Tibial nerve (tissue), 4 donors: ENCODE results near the gene JAKMIP1. TPM values are rescaled to one million over a fixed set of nuclear protein-coding genes. Genes with fewer than 3 reads are reported as not detected.

Experiments used
- DNase-seq, 2 donors: peaks; one replicate each; pipeline ENCODE4 v3.0.0-alpha.2; 2019; ENCODE audit warnings: low spot score in 2 of 2
- H3K27ac ChIP-seq, 4 donors: fragments of 200-600 bp; sonication (generic) in 3 of 4; one replicate each; pipeline ENCODE4 v1.5.1; 2017 to 2019; ENCODE audit warnings: mild to moderate bottlenecking in 1 of 4
- H3K27me3 ChIP-seq, 2 donors: fragments of 200-600 bp; sonication (generic) in 1 of 2; one replicate each; pipeline versions ENCODE4 v1.5.1 to v1.6.0; 2017 to 2019
- H3K36me3 ChIP-seq, 3 donors: fragments of 200-600 bp; sonication (generic); one replicate each; pipeline ENCODE4 v1.5.1; 2018 to 2019
- H3K4me1 ChIP-seq, 4 donors: fragments of 200-600 bp; sonication (generic) in 3 of 4; one replicate each; pipeline ENCODE4 v1.5.1; 2017 to 2019
- H3K4me3 ChIP-seq, 4 donors: fragments of 200-600 bp; sonication (generic) in 3 of 4; one replicate each; pipeline ENCODE4 v1.5.1; 2017 to 2019; ENCODE audit warnings: mild to moderate bottlenecking in 1 of 4, moderate library complexity in 1 of 4
- H3K9me3 ChIP-seq, 4 donors: fragments of 200-600 bp; sonication (generic) in 3 of 4; one replicate each; pipeline ENCODE4 v1.5.1; 2017 to 2019
- EP300 ChIP-seq, 2 donors: sonication (generic); formaldehyde crosslinking; IDR thresholded peaks; one replicate each; pipeline ENCODE4 v1.6.1; 2017; ENCODE audit warnings: antibody characterized with exemption in 2 of 2, mild to moderate bottlenecking in 1 of 2
- POLR2A ChIP-seq, 2 donors: fragments of 450-650 bp; IDR thresholded peaks; one replicate each; pipeline ENCODE4 v1.6.1; 2017; ENCODE audit warnings: antibody characterized with exemption in 2 of 2, mild to moderate bottlenecking in 2 of 2, moderate library complexity in 2 of 2
- WGBS, 2 donors: methylation state at CpG; one replicate each; pipeline ENCODE4 v1.1.5; 2018; 5-methylcytosine and 5-hydroxymethylcytosine counted together
- total RNA-seq, 4 donors: library from RNA; depleted of rRNA; stranded (reverse); fragments of >200 nt; gene quantifications; one replicate each; pipeline ENCODE4 v1.1.0, GENCODE V29; 2016
- TF ChIP-seq, protein P1 (sequence below), 5 experiments: fragments of 200-600 bp in 3 of 5; fragments of 450-650 bp in 2 of 5; sonication (generic) in 3 of 5; IDR thresholded peaks; one replicate each; pipeline ENCODE4 v1.5.1; 2016 to 2019; ENCODE audit warnings: antibody characterized with exemption in 5 of 5, mild to moderate bottlenecking in 3 of 5, moderate library complexity in 2 of 5

The JAKMIP1 gene
- total RNA-seq, 4 donors from 2014 or later: 0.30 to 2.5 (median 1.2) TPM

- no peaks in the 10 kb centered on the region for H3K27me3 ChIP-seq
- no peak overlapping the region for H3K4me3 ChIP-seq
- H3K4me1 ChIP-seq: no peaks in the 10 kb centered on the region
- no peak for DNase-seq
- WGBS, 2 donors: 85 to 95% methylated on average over 5 of the region's 5 CpGs
- TF ChIP-seq EP300 (IDR thresholded peaks at IDR 0.05) (no peak), POLR2A (IDR thresholded peaks at IDR 0.05) (no peak)
- TF ChIP-seq, protein P1, sequence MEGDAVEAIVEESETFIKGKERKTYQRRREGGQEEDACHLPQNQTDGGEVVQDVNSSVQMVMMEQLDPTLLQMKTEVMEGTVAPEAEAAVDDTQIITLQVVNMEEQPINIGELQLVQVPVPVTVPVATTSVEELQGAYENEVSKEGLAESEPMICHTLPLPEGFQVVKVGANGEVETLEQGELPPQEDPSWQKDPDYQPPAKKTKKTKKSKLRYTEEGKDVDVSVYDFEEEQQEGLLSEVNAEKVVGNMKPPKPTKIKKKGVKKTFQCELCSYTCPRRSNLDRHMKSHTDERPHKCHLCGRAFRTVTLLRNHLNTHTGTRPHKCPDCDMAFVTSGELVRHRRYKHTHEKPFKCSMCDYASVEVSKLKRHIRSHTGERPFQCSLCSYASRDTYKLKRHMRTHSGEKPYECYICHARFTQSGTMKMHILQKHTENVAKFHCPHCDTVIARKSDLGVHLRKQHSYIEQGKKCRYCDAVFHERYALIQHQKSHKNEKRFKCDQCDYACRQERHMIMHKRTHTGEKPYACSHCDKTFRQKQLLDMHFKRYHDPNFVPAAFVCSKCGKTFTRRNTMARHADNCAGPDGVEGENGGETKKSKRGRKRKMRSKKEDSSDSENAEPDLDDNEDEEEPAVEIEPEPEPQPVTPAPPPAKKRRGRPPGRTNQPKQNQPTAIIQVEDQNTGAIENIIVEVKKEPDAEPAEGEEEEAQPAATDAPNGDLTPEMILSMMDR (IDR thresholded peaks at IDR 0.05): no peak
- H3K9me3 ChIP-seq: peaks cover 0 to 14% (median 0%) of the 10 kb centered on the region in 4 donors
- H3K27ac ChIP-seq: no peak overlapping the region
- no peaks in the 10 kb centered on the region for H3K36me3 ChIP-seq
Measured at GRCh38 chr4:6065166-6065565, 135.2 kb downstream of the JAKMIP1 start.

- 80 to 88% methylated on average over 7 of the region's 7 CpGs for WGBS, 2 donors
- DNase-seq: no peak
- Histone ChIP-seq H3K9me3 (peaks cover 0 to 21% (median 0%) of the 10 kb centered on the region in 4 donors), H3K36me3 (no peaks in the 10 kb centered on the region), H3K4me1 (no peaks in the 10 kb centered on the region), H3K27ac (no peak overlapping the region), H3K27me3 (no peaks in the 10 kb centered on the region), H3K4me3 (no peak overlapping the region)
- TF ChIP-seq, protein P1 (IDR thresholded peaks at IDR 0.05): no peak
- no peak for TF ChIP-seq EP300 (IDR thresholded peaks at IDR 0.05)
- no peak for TF ChIP-seq POLR2A (IDR thresholded peaks at IDR 0.05)
Measured at GRCh38 chr4:6064383-6064782, 136.0 kb downstream of the JAKMIP1 start.

DNA sequence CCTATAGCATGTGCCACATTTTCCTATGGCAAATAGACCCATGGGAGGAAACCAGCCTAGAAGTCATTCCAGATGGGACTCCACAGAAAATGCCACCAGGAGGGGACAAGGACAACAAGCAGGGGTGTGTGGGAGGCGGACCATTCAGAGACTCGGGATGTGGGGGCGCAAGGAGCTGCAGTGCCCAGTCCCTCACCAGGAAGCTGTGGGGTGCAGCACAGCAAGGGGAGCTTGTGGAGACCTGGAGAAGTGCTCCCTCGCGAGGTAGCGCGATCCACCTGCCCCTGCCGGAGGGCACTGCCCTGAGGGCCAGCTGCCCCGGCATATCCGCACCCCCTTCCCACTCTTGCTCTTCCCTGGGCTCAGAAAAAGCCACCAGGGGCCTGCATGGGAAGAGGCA, 136.7 kb downstream of the JAKMIP1 start:
- no peak for DNase-seq
- 90 to 96% methylated on average over 10 of the region's 10 CpGs for WGBS, 2 donors
- H3K36me3 ChIP-seq: no peaks in the 10 kb centered on the region
- H3K9me3 ChIP-seq: peaks cover 0 to 28% (median 1%) of the 10 kb centered on the region in 4 donors
- no peak overlapping the region for H3K4me3 ChIP-seq
- TF ChIP-seq POLR2A (IDR thresholded peaks at IDR 0.05) (no peak), EP300 (IDR thresholded peaks at IDR 0.05) (no peak)
- TF ChIP-seq, protein P1 (IDR thresholded peaks at IDR 0.05): no peak
- no peak overlapping the region for H3K27ac ChIP-seq
- H3K27me3 ChIP-seq: no peaks in the 10 kb centered on the region
- no peaks in the 10 kb centered on the region for H3K4me1 ChIP-seq

DNA sequence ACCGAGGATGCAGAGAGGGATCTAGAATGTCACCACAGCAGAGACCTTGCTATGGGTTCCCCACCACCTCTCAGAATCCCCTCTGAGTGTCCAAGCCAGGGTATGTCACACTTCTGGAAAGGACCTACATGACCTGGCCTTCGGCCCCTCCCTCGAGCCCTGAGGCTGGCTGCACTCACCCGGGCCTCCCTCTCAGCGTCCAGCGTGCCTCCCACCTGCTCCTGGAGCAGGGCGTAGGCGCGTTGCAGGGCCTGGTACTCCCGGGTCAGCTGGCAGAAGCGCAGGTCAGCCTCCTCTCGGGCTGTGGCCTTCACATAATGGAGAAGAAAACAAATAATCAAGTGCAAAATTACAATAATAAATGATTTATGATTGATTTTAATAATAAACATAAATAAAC, 138.2 kb downstream of the JAKMIP1 start:
- H3K27ac ChIP-seq: no peak overlapping the region
- DNase-seq: no peak
- H3K4me3 ChIP-seq: no peak overlapping the region
- no peaks in the 10 kb centered on the region for H3K36me3 ChIP-seq
- no peaks in the 10 kb centered on the region for H3K27me3 ChIP-seq
- no peaks in the 10 kb centered on the region for H3K4me1 ChIP-seq
- 84 to 85% methylated on average over 11 to 12 of the region's 12 CpGs for WGBS, 2 donors
- H3K9me3 ChIP-seq: peaks cover 0 to 44% (median 6%) of the 10 kb centered on the region in 4 donors
- TF ChIP-seq, protein P1 (IDR thresholded peaks at IDR 0.05): no peak
- TF ChIP-seq EP300 (IDR thresholded peaks at IDR 0.05): no peak
- no peak for TF ChIP-seq POLR2A (IDR thresholded peaks at IDR 0.05)

DNA sequence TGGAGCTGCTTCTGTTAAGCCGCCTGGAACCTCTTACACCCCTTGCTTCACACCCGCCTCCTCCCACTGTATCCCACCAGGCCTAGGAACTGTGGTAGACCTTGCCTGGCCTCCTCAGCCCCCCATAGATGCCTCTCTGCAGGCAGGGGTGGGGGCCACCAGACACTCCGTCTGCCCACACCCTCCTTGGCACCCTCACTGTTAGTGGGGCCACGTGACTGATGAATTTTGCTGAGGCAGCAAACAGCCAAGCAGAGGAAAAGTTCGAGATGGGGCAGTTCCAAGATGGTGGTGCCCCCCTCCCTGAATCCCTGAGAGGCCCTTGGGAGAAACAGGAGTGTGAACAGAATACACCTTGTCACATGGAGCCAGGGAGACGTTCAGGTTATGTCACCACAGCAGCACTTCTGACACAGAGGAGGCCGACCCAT, 141.0 kb downstream of the JAKMIP1 start:
- Histone ChIP-seq H3K27ac (no peak overlapping the region), H3K27me3 (no peaks in the 10 kb centered on the region), H3K4me3 (no peak overlapping the region), H3K36me3 (no peaks in the 10 kb centered on the region), H3K9me3 (peaks cover 0 to 47% (median 6%) of the 10 kb centered on the region in 4 donors), H3K4me1 (no peaks in the 10 kb centered on the region)
- no peak for DNase-seq
- WGBS, 2 donors: 88 to 89% methylated on average over 6 to 7 of the region's 7 CpGs
- TF ChIP-seq POLR2A (IDR thresholded peaks at IDR 0.05): no peak
